Femur (tissue), 1 donor: ENCODE results near the gene EIF5AL1.
"Not testable (repeated sequence)": the region's sequence is repeated elsewhere in the genome, so short reads cannot be mapped to it uniquely, and the experiment has no call there.

Source experiments
- DNase-seq: peaks from one replicate; pipeline ENCODE4 v3.0.0-alpha.2; 2017

EIF5AL1 gene

GRCh38 chr10:79488336-79488735 lies 24.0 kb upstream of the EIF5AL1 start:
- peak; percentile 63 for DNase-seq

- no peak for DNase-seq
These were observed 23.5 kb upstream of the EIF5AL1 start for GRCh38 chr10:79488870-79489269.

- peak; percentile 80 for DNase-seq
These were observed 21.8 kb upstream of the EIF5AL1 start for GRCh38 chr10:79490400-79491142.

DNA sequence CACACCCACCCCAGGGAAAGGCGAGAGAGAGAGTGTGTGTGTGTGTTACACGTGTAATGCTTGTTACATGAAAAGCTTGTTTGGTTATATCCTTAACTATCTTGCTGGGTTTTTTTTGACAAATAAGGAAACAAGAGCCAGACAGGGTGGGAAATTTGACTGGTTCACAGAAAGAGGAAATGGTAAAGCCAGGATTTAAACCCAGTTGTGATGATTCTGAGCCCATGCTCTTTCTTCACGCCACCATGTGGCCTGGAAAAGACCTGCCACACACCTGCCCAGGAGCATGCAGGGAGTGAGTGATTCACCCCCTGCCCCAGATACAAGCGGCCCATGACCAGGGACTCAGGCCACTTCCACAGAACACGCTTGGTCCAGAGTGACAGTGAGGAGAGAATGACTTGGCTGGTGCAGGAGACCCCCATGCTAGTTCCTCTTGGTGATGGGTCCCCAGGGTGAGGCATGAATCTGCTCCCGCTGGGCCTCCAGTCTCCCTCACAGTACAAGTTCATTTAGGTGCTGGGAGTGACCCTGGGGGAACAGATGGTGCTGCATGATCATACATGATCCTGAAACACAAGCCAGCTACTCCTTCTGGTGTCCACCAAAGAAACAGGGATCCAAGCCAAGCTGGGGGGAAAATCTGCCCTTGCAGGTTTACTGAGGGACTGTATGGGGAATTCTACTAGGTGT lies 21.0 kb upstream of the EIF5AL1 start:
- no peak for DNase-seq

DNA sequence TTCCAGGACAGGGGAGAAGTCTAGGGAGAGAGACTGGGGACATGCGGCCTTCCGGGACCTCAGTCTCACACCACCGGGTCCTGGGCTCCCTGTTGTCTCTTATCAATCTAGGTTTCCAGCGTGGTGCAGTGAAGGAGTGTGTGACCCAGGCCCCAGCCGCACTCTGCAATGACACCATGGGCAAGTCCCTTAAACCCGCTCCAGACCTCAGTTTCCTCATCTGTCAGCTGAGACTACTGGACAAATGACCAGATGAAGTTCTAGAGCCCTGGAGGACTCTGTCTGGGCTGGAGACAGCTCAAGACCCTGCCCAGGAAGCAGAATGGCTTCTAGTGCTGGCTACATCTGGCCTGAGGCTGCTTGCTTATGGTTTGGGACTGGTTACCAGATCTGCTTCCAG lies 20.1 kb upstream of the EIF5AL1 start:
- no peak for DNase-seq

DNA sequence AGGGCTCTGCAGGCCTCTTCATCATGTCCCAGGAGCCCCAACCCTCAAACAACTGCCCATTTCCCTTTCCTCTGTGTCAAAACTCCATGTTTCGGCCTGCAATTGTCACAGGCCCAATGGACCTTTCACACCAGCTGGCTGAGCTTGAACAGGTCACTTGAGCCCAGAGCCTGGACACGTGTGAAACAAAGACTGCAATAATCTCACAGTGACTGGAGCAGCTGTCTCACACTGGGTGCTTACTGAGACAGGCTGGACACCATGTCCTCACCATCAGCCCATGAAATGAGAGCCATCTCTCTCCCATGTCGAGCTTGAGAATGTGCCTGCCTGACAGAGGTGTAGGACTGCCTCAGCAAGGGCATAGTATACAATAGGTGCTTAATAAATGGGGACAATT lies 19.5 kb upstream of the EIF5AL1 start:
- no peak for DNase-seq

DNA sequence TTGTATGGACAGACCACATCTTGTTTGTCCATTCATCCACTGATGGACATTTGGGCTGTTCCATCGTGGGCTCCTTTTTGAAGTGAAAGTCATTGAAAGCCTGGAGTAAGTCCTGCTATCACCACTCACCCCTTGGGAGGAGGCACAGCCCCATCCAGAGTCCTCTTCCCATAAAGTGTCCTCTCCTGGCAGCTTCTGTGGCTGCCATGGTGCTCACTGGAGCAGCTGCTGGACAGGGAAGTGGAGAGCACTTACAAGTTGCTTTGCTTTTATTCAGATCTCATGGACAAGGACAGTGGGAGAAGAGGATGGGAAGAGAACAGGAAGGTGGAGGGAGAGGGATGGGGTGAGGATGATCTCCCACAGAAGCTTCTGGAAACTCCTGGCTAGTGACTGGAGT lies 18.5 kb upstream of the EIF5AL1 start:
- no peak for DNase-seq

DNA sequence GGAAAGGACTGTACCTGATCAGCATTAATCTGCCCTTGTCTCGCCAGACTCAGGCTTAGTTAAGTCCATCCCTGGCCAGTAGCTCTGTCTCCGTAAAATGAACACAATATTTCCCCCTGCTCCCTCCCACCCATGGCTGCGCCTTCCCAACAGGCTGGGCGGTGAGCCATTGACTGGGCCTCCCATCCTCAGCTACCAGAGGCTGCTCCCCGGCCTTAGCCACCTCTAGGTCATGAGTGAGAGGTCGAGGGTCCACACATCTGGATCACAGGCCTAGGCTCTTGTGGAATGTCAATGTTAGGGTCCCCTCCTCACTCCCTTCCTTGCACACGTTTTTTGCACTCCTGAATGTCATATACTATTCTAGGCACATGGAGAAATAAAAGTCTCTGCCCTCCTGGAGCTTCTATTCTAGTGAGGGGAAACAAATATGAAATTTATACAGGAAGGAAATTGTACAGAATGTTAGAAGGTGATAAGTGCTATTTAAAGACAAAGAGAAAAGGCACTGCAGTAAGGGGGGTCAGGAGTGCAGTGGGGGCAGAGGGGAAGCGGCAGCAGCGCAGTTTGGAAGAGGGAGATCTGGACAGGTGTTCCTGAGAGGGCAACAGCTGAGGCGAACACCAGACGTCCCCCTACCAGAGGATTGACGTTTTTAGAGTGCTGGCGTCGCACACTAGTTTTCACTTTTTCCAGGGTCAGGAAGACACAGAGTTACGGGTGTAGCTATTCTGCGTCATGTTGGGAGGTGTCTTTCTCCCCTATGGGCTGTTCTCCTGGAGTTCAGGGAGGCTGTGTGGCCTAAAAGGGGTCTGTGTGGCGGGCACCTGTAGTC lies 17.2 kb upstream of the EIF5AL1 start:
- DNase-seq: no peak

DNA sequence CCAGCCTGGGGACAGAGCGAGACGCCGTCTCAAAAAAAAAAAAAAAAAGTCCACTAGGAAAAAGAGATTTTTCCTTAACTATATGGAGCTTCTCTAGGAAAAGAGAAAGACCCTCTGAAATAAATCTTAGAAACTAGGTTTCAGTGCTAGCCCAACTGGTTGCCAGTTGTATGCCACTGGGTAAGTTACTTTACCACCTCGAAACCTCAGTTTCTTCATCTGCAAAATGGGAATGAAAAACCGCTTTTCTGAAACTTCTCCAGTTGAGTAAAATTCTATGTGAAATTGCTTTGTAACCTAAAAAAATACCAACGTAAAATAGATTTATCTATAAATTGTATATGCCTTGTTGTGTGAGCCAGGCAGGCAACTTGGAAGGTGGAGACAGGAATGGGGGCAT lies 16.5 kb upstream of the EIF5AL1 start:
- DNase-seq: no peak

GRCh38 chr10:79496896-79497295 lies 15.4 kb upstream of the EIF5AL1 start:
- DNase-seq: no peak

DNA sequence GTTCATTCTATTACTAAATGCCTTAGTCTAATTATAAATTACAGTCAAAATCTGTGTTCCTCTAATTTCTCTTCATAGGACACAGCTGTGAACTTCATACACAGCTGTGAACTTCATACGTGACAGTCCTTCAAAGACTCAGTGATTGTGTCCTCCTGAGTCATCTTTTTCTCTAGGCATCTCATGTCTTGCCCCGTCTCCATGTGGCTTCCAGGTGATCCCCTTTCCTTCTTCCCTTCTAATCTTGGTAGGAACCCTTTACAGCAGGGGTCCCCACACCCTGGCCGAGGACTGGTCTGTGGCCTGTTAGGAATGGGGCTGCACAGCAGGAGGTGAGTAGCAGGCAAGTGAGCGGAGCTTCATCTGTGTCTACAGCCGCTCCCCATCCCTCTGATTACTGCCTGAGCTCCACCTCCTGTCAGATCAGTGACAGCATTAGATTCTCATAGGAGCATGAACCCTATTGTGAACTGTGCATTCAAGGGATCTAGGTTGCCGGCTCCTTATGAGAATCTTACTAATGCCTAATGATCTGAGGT lies 14.0 kb upstream of the EIF5AL1 start:
- no peak for DNase-seq

GRCh38 chr10:79502561-79503309 lies 9.6 kb upstream of the EIF5AL1 start:
- no peak for DNase-seq

GRCh38 chr10:79503787-79504186 lies 8.5 kb upstream of the EIF5AL1 start:
- DNase-seq: not testable (repeated sequence)

DNA sequence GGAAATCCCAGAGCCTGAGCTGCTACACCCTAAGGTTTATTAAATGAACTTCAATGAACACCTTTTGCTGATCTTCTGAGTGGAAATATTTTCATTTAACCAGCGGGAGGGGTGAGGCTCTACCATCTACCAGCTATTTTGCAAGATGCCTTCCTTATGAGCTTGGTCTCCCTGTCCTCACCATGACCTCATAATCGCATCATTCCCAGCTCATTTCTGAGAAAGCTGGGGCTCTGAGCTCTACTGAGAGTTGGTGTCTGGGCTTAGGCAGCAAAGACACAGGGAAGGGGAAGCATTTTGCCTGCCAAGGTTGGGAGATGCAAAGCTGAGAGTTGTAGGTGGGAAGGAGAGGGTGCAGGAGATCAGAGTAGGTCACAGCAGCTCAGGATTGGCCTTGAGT lies 7.8 kb upstream of the EIF5AL1 start:
- not testable (repeated sequence) for DNase-seq

- DNase-seq: not testable (repeated sequence)
These were observed 7.0 kb upstream of the EIF5AL1 start for GRCh38 chr10:79505328-79505727.

GRCh38 chr10:79505829-79506228 lies 6.5 kb upstream of the EIF5AL1 start:
- no peak for DNase-seq

- DNase-seq: no peak
These were observed 4.7 kb upstream of the EIF5AL1 start for GRCh38 chr10:79507440-79508167.

DNA sequence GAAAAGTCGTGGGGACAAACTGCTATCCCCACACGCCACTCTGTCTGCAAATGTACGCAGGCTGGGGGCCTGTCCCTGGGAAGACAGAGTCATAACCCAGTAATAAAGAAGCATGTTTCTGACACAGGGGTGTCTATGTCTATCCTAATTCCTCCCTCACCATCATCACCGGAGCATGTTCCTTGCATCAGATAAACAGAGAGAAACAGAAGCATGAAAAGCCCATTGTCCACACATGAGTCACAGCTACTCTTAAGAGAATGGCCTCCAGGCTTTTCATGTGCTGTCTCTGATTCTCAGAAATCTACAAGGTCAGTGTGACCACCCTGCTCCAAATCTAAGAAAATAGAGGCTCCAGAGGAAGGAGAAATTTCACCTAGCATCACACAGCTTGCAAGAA lies 4.1 kb upstream of the EIF5AL1 start:
- not testable (repeated sequence) for DNase-seq

DNA sequence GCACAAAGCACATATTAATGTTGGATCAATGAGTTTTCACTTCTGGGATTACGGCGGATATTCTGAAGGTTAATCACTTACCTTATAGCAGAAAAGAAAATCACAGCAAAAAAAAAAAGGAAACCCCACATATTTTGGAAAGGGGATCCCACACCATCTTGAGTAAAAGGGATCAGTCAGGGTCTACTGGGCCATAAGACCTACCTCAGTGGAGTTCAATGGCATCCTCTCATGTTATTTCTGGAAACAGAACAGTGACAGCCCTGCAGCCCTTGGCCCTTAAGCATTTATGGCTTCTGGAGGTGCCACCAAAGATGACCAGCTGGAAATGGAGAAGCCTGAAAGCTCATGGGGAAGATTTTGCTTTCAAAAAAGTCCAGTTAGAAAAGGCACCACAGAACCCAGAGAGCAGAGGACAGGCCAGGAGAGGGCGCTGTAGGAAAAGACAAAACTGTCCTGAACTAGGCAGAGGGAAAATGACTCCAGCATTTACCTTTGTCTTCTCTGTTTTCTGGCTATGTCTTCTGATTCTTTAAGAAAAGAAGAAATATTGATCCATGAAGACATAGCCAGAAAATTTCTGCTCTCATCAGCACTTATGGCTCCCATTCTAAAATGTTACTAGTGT lies 2.9 kb upstream of the EIF5AL1 start:
- DNase-seq: not testable (repeated sequence)

DNA sequence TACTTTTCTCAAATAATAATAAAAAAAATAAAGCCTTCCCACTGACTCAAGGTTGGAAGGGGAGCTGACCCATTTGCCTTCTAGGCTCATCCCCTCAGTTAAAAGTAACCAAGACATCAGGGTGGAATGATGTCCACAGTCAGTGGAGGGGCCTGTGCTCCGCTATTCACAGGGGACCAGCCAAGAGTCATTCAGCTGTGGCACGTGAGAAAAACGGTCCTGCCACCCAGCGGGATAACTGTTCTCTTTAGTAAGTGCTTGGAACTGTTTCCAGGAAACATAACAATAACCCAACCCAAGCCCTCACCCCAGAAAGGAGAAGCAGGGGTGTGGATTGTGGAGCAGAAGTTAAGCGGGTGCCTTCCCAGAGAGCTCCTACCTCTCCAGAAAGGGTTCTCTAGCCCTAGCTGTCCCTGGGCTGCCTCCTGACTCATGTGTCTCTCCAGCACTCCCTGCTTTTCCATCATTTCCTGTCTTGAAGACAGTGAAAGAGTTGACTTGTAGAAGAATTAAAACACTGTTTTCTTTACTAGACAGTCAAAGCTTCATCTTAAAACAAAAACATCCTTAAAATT lies 2.3 kb upstream of the EIF5AL1 start:
- not testable (repeated sequence) for DNase-seq
